Measurements from ENCODE around the gene GLYATL1. TPM values are rescaled to one million over a fixed set of nuclear protein-coding genes. Genes with fewer than 3 reads are reported as not detected.

Gene GLYATL1, protein sequence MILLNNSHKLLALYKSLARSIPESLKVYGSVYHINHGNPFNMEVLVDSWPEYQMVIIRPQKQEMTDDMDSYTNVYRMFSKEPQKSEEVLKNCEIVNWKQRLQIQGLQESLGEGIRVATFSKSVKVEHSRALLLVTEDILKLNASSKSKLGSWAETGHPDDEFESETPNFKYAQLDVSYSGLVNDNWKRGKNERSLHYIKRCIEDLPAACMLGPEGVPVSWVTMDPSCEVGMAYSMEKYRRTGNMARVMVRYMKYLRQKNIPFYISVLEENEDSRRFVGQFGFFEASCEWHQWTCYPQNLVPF
- total RNA-seq, result not detected
- polyA plus RNA-seq, result not detected

- Histone ChIP-seq H3K9me3 (ENCODE audit: control insufficient read depth in 1 of 2, low read length in 2 of 2) (no peaks in the 10 kb centered on the region), H3K4me3 (ENCODE audit: low read length in 2 of 2) (no peak within 1 kb of the TSS), H3K4me1 (ENCODE audit: insufficient read depth, low read length) (no peaks in the 10 kb centered on the region), H3K27ac (ENCODE audit: low read depth, low read length) (no peak within 1 kb of the TSS), H3K27me3 (ENCODE audit: insufficient read depth, low read length) (no peaks in the 10 kb centered on the region), H3K36me3 (ENCODE audit: insufficient read depth, low read length) (no peaks in the 10 kb centered on the region)
- H3K27me3 Mint-ChIP-seq, result peaks cover 3 to 9% of the 10 kb centered on the region in 2 donors
- DNase-seq, result no peak
- no peak within 1 kb of the TSS for H3K4me3 Mint-ChIP-seq
- intact Hi-C loops (cut with micrococcal nuclease), result no loop called here
- H3K9me3 Mint-ChIP-seq, result peaks cover 0 to 6% (median 0%) of the 10 kb centered on the region in 8 donors
- no peaks in the 10 kb centered on the region for H3K4me1 Mint-ChIP-seq
- CTCF ChIA-PET (ENCODE audit: partially characterized antibody), result no interaction called here
- no peak within 1 kb of the TSS for H3K27ac Mint-ChIP-seq
- no peaks in the 10 kb centered on the region for H3K36me3 Mint-ChIP-seq
- POLR2A ChIA-PET (ENCODE audit: partially characterized antibody), result no interaction called here
These were observed at the start of gene GLYATL1 for GRCh38 chr11:58939277-58939676. Gene GLYATL1 (plus strand): TSS chr11:58939488. CDS start chr11:58947088, 7,600 bp downstream.

DNA sequence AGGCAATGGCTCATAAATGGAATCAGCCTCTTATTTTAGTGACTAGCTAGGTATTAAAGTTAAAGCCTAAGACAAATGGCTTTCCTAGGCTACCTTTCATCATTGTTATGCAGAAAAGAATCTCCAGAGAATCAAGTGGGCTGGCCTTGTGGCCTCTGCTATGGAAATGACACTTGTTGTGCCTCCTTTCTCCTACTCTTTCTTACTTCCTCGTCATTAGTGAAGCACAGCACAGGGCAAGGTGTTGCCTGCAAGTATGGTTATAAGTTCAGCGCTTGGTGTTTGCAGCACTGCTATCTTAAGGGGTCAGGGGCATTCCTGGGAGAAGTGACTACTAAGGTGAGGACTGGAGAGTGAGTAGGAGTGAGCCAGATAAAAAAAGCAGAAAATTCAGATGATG is 45.4 kb upstream of the GLYATL1 start:
- H3K4me3 ChIP-seq (ENCODE audit: low read length in 2 of 2), result no peak overlapping the region
- Mint-ChIP-seq H3K9me3 (peaks cover 0 to 2% (median 0%) of the 10 kb centered on the region in 8 donors), H3K27ac (no peak overlapping the region), H3K4me3 (no peak overlapping the region), H3K36me3 (no peaks in the 10 kb centered on the region), H3K27me3 (peaks cover 10 to 20% of the 10 kb centered on the region in 2 donors), H3K4me1 (no peaks in the 10 kb centered on the region)
- intact Hi-C loops (cut with micrococcal nuclease), result no loop called here
- CTCF ChIA-PET (ENCODE audit: partially characterized antibody), result no interaction called here
- POLR2A ChIA-PET (ENCODE audit: partially characterized antibody), result no interaction called here
- DNase-seq, result no peak
- H3K4me1 ChIP-seq (ENCODE audit: insufficient read depth, low read length), result no peaks in the 10 kb centered on the region
- H3K36me3 ChIP-seq (ENCODE audit: insufficient read depth, low read length), result no peaks in the 10 kb centered on the region
- no peaks in the 10 kb centered on the region for H3K9me3 ChIP-seq (ENCODE audit: control insufficient read depth in 1 of 2, low read length in 2 of 2)
- no peaks in the 10 kb centered on the region for H3K27me3 ChIP-seq (ENCODE audit: insufficient read depth, low read length)
- no peak overlapping the region for H3K27ac ChIP-seq (ENCODE audit: low read depth, low read length)

DNA sequence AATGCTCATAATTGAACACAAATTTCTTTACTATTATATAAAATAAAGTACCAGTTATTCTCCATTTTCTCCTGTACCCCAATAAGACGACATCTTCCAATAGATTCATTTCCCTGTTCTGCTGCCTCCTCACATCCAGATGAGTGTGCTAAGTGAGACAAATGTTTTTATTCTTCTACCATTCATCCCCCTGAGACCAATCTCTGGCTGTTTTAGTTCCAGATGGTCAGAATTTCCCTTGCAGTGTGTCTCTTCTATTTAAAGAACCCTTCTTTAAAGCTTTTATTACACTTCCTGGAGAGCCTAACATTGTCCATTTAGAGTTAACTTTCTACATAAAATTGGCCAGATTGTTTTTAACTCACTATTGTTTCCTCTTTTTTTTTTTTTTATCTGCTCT is 41.2 kb upstream of the GLYATL1 start:
- POLR2A ChIA-PET (ENCODE audit: partially characterized antibody), result no interaction called here
- DNase-seq, result no peak
- Histone ChIP-seq H3K27me3 (ENCODE audit: insufficient read depth, low read length) (no peaks in the 10 kb centered on the region), H3K36me3 (ENCODE audit: insufficient read depth, low read length) (no peaks in the 10 kb centered on the region), H3K27ac (ENCODE audit: low read depth, low read length) (no peak overlapping the region), H3K4me1 (ENCODE audit: insufficient read depth, low read length) (no peaks in the 10 kb centered on the region), H3K9me3 (ENCODE audit: control insufficient read depth in 1 of 2, low read length in 2 of 2) (no peaks in the 10 kb centered on the region), H3K4me3 (ENCODE audit: low read length in 2 of 2) (no peak overlapping the region)
- Mint-ChIP-seq H3K36me3 (no peaks in the 10 kb centered on the region), H3K27me3 (peaks cover 29 to 36% of the 10 kb centered on the region in 2 donors), H3K4me1 (no peaks in the 10 kb centered on the region), H3K27ac (no peak overlapping the region), H3K4me3 (no peak overlapping the region), H3K9me3 (peaks cover 0 to 5% (median under 1%) of the 10 kb centered on the region in 8 donors)
- intact Hi-C loops (cut with micrococcal nuclease), result no loop called here
- CTCF ChIA-PET (ENCODE audit: partially characterized antibody), result no interaction called here

GRCh38 chr11:58900479-58901420 is 38.5 kb upstream of the GLYATL1 start:
- Mint-ChIP-seq H3K4me3 (no peak overlapping the region), H3K36me3 (no peaks in the 10 kb centered on the region), H3K27me3 (peaks cover 40 to 47% of the 10 kb centered on the region in 2 donors), H3K9me3 (peaks cover 0 to 7% (median under 1%) of the 10 kb centered on the region in 8 donors), H3K27ac (no peak overlapping the region), H3K4me1 (no peaks in the 10 kb centered on the region)
- no peaks in the 10 kb centered on the region for H3K36me3 ChIP-seq (ENCODE audit: insufficient read depth, low read length)
- no peak overlapping the region for H3K27ac ChIP-seq (ENCODE audit: low read depth, low read length)
- no peak overlapping the region for H3K4me3 ChIP-seq (ENCODE audit: low read length in 2 of 2)
- POLR2A ChIA-PET (ENCODE audit: partially characterized antibody), result no interaction called here
- H3K27me3 ChIP-seq (ENCODE audit: insufficient read depth, low read length), result no peaks in the 10 kb centered on the region
- intact Hi-C loops (cut with micrococcal nuclease), result no loop called here
- H3K4me1 ChIP-seq (ENCODE audit: insufficient read depth, low read length), result no peaks in the 10 kb centered on the region
- CTCF ChIA-PET (ENCODE audit: partially characterized antibody), result no interaction called here
- DNase-seq, result no peak
- no peaks in the 10 kb centered on the region for H3K9me3 ChIP-seq (ENCODE audit: control insufficient read depth in 1 of 2, low read length in 2 of 2)

DNA sequence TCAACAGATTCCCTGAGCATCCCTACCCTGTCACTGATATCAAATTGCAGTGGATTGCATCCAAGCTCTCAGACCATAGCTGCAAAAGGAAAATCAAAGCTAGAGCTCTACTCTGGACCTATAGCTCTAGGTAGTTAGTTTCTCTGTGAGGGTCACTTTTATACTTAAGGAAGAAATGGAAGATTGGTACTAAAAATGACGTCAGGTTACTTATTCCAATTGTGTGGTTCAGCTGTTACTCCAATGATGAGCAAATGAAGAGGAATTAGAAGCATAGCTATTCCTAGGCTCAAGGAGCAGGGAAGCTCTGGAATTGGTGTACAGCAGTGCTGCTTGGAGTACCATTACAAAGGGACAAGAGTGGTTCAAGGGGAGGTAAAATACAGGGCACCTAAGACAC is 36.4 kb upstream of the GLYATL1 start:
- Mint-ChIP-seq H3K27ac (no peak overlapping the region), H3K9me3 (peaks cover 0 to 7% (median under 1%) of the 10 kb centered on the region in 8 donors), H3K4me3 (no peak overlapping the region), H3K27me3 (peaks cover 49 to 57% of the 10 kb centered on the region in 2 donors), H3K36me3 (no peaks in the 10 kb centered on the region), H3K4me1 (no peaks in the 10 kb centered on the region)
- intact Hi-C loops (cut with micrococcal nuclease), result no loop called here
- Histone ChIP-seq H3K9me3 (ENCODE audit: control insufficient read depth in 1 of 2, low read length in 2 of 2) (no peaks in the 10 kb centered on the region), H3K27ac (ENCODE audit: low read depth, low read length) (no peak overlapping the region), H3K27me3 (ENCODE audit: insufficient read depth, low read length) (peaks cover 7% of the 10 kb centered on the region), H3K4me3 (ENCODE audit: low read length in 2 of 2) (no peak overlapping the region), H3K4me1 (ENCODE audit: insufficient read depth, low read length) (no peaks in the 10 kb centered on the region), H3K36me3 (ENCODE audit: insufficient read depth, low read length) (no peaks in the 10 kb centered on the region)
- CTCF ChIA-PET (ENCODE audit: partially characterized antibody), result no interaction called here
- DNase-seq, result no peak
- POLR2A ChIA-PET (ENCODE audit: partially characterized antibody), result no interaction called here

- Mint-ChIP-seq H3K9me3 (peaks cover 0 to 5% (median 0%) of the 10 kb centered on the region in 8 donors), H3K27ac (no peak overlapping the region), H3K4me3 (no peak overlapping the region), H3K4me1 (no peaks in the 10 kb centered on the region), H3K27me3 (peaks cover 49 to 54% of the 10 kb centered on the region in 2 donors), H3K36me3 (no peaks in the 10 kb centered on the region)
- no peaks in the 10 kb centered on the region for H3K36me3 ChIP-seq (ENCODE audit: insufficient read depth, low read length)
- H3K27me3 ChIP-seq (ENCODE audit: insufficient read depth, low read length), result peaks cover 7% of the 10 kb centered on the region
- no peaks in the 10 kb centered on the region for H3K9me3 ChIP-seq (ENCODE audit: control insufficient read depth in 1 of 2, low read length in 2 of 2)
- ChIA-PET POLR2A (ENCODE audit: partially characterized antibody) (no interaction called here), CTCF (ENCODE audit: partially characterized antibody) (no interaction called here)
- no peaks in the 10 kb centered on the region for H3K4me1 ChIP-seq (ENCODE audit: insufficient read depth, low read length)
- H3K27ac ChIP-seq (ENCODE audit: low read depth, low read length), result no peak overlapping the region
- intact Hi-C loops (cut with micrococcal nuclease), result no loop called here
- no peak for DNase-seq
- H3K4me3 ChIP-seq (ENCODE audit: low read length in 2 of 2), result no peak overlapping the region
These were observed 34.1 kb upstream of the GLYATL1 start for GRCh38 chr11:58905011-58905720.

All from CD4-positive, alpha-beta memory T cell (primary cell).